Endothelial cell of umbilical vein (primary cell): ENCODE data around the gene TFDP1. TPM values are rescaled to one million over a fixed set of nuclear protein-coding genes. Genes with fewer than 3 reads are reported as not detected.

Source experiments
- BruUV-seq: library from RNA; stranded (reverse); fragments of 400-500 nt; replicated peaks from 2 replicates; lab custom pipeline; 2021; lab: Mats Ljungman, UMichigan
- CTCF ChIA-PET: fragments of 300-600, 350-600 bp; sonication (Branson Sonifier 250); formaldehyde crosslinking; loops from one replicate; lab custom pipeline; 2021; ENCODE audit warnings: antibody characterized with exemption, inconsistent platforms; lab: Charles Lee
- POLR2A ChIA-PET: fragments of 300-600, 350-600 bp; sonication (Branson Sonifier 250); formaldehyde crosslinking; loops from one replicate; lab custom pipeline; 2021; ENCODE audit warnings: antibody characterized with exemption, inconsistent platforms; lab: Charles Lee
- DNase-seq: peaks from one replicate; pipeline ENCODE4 v3.0.0-alpha.2; 2011; ENCODE audit warnings: low read depth, low spot score
- FAIRE-seq: peaks from 2 replicates; lab custom pipeline; 2011; peaks lifted over from hg19 to GRCh38; lab: Jason Lieb, UNC
- H2AFZ ChIP-seq: 2 replicates; pipeline ENCODE4 v1.6.0; 2012; ENCODE audit warnings: low read depth, low read length, control low read depth, inconsistent platforms
- H3K27ac ChIP-seq: 2 replicates; pipeline ENCODE4 v1.5.1; 2011; ENCODE audit warnings: low read depth, mild to moderate bottlenecking, control low read depth, low read length, moderate library complexity; ENCODE audit not compliant: insufficient read depth
- H3K27me3 ChIP-seq, 2 experiments: 2 replicates each; pipeline versions ENCODE4 v1.6.0 to v1.6.1; 2011; ENCODE audit warnings: low read length in 2 of 2, mixed read lengths in 1 of 2; ENCODE audit not compliant: control insufficient read depth in 2 of 2, insufficient read depth in 2 of 2
- H3K36me3 ChIP-seq, 2 experiments: 2 replicates in 1 of 2; 3 replicates in 1 of 2; pipeline ENCODE4 v1.5.1; 2011; ENCODE audit warnings: low read length in 2 of 2, mild to moderate bottlenecking in 1 of 2, moderate library complexity in 1 of 2; ENCODE audit not compliant: control insufficient read depth in 2 of 2, insufficient read depth in 2 of 2; ENCODE audit errors: extremely low read depth in 1 of 2
- H3K4me1 ChIP-seq: 3 replicates; pipeline ENCODE4 v1.5.1; 2011; ENCODE audit warnings: mild to moderate bottlenecking, low read length; ENCODE audit not compliant: control insufficient read depth, insufficient read depth; ENCODE audit errors: extremely low read depth
- H3K4me2 ChIP-seq: 2 replicates; pipeline ENCODE4 v1.6.1; 2011; ENCODE audit warnings: low read length, control low read depth, mixed read lengths; ENCODE audit not compliant: insufficient read depth
- H3K4me3 ChIP-seq, 3 experiments: fragments of 200-600 bp in 1 of 3; sonication (generic), shearing (Covaris generic) in 1 of 3; replicated peaks in 1 of 3; 2 replicates each; pipeline ENCODE4 v1.5.1; 2011 to 2016; ENCODE audit warnings: control low read depth in 3 of 3, low read length in 3 of 3, mild to moderate bottlenecking in 2 of 3, inconsistent platforms in 1 of 3, low read depth in 1 of 3, moderate library complexity in 1 of 3; ENCODE audit not compliant: insufficient read depth in 1 of 3
- H3K79me2 ChIP-seq: 2 replicates; pipeline ENCODE4 v1.6.0; 2012; ENCODE audit warnings: low read length, inconsistent platforms; ENCODE audit not compliant: control insufficient read depth, insufficient read depth
- H3K9ac ChIP-seq: replicated peaks from 2 replicates; pipeline ENCODE3; 2011; ENCODE audit warnings: low read length, control low read depth; ENCODE audit not compliant: insufficient read depth; ENCODE audit errors: extremely low read depth
- H3K9me1 ChIP-seq: replicated peaks from 3 replicates; pipeline ENCODE4 v1.6.0; 2011; ENCODE audit warnings: mild to moderate bottlenecking, low read length; ENCODE audit not compliant: control insufficient read depth, insufficient read depth; ENCODE audit errors: extremely low read depth
- H3K9me3 ChIP-seq: replicated peaks from 2 replicates; pipeline ENCODE4 v1.5.1; 2012; ENCODE audit warnings: low read length, inconsistent platforms; ENCODE audit not compliant: control insufficient read depth, insufficient read depth
- H4K20me1 ChIP-seq: replicated peaks from 2 replicates; pipeline ENCODE3; 2011; ENCODE audit warnings: mild to moderate bottlenecking, low read length; ENCODE audit not compliant: control insufficient read depth, insufficient read depth; ENCODE audit errors: extremely low read depth
- EZH2 ChIP-seq: IDR thresholded peaks from 2 replicates; pipeline ENCODE4 v1.6.1; 2012; ENCODE audit warnings: borderline replicate concordance, low read depth, mild to moderate bottlenecking, moderate library complexity, low read length, inconsistent platforms; ENCODE audit not compliant: severe bottlenecking
- GATA2 ChIP-seq: IDR thresholded peaks from 2 replicates; pipeline ENCODE4 v1.7.0; 2011; ENCODE audit warnings: low read depth, mild to moderate bottlenecking, moderate library complexity, mixed read lengths, low read length; ENCODE audit not compliant: insufficient read length, insufficient read depth
- JUN ChIP-seq: IDR thresholded peaks from 2 replicates; pipeline ENCODE4 v1.6.1; 2011; ENCODE audit warnings: borderline replicate concordance, low read depth; ENCODE audit not compliant: insufficient read length, insufficient read depth
- MYC ChIP-seq: IDR thresholded peaks from one replicate; pipeline ENCODE4 v1.6.1; 2011; ENCODE audit warnings: mild to moderate bottlenecking, low read depth, low read length
- POLR2AphosphoS5 ChIP-seq: IDR thresholded peaks from 2 replicates; pipeline ENCODE4 v1.6.1; 2012; ENCODE audit warnings: low read depth, mild to moderate bottlenecking, control low read depth, low read length, moderate library complexity; ENCODE audit not compliant: insufficient read depth
- dilution Hi-C: fragments of 300-500 bp; cut with MboI; formaldehyde crosslinking; loops from one replicate; pipeline ENCODE4 v1.15.0; 2019; ENCODE audit warnings: low sequenced_read_pairs; ENCODE audit not compliant: extremely low pct_ligation_motif_present
- intact Hi-C: fragments of 100-400 bp; cut with micrococcal nuclease; formaldehyde crosslinking; loops from one replicate; pipeline ENCODE4 v1.10.0; 2022
- polyA plus RNA-seq, 4 experiments: library from polyadenylated mRNA; depleted of rRNA in 3 of 4; stranded (reverse) in 3 of 4; unstranded in 1 of 4; fragments of >200 nt; gene quantifications; 2 replicates each; pipeline versions ENCODE4 v1.2.1 to v1.2.3, GENCODE V29; 2011 to 2012; ENCODE audit warnings: missing spikeins in 1 of 4
- total RNA-seq: library from RNA; stranded (reverse); gene quantifications from 2 replicates; pipeline ENCODE4 v1.2.3, GENCODE V29; 2021
- TF ChIP-seq, protein P1 (sequence below), 2 donors: IDR thresholded peaks; 1 replicate in 1 of 2; 2 replicates in 1 of 2; pipeline ENCODE4 v1.5.1; 2011; ENCODE audit warnings: low read length in 2 of 2, mild to moderate bottlenecking in 2 of 2, moderate library complexity in 2 of 2, control low read depth in 1 of 2, inconsistent platforms in 1 of 2, low read depth in 1 of 2; ENCODE audit not compliant: insufficient read depth in 1 of 2; ENCODE audit errors: extremely low read depth in 1 of 2
- TF ChIP-seq, protein P2 (sequence below): IDR thresholded peaks from 2 replicates; pipeline ENCODE4 v1.6.1; 2011; ENCODE audit not compliant: insufficient read depth, insufficient read length

TFDP1 gene
- total and polyA plus RNA-seq, 2 donors (not counting 3 experiments of a cell fraction or from before 2014, with no cell fraction given), result 64.3 to 137 TPM

DNA sequence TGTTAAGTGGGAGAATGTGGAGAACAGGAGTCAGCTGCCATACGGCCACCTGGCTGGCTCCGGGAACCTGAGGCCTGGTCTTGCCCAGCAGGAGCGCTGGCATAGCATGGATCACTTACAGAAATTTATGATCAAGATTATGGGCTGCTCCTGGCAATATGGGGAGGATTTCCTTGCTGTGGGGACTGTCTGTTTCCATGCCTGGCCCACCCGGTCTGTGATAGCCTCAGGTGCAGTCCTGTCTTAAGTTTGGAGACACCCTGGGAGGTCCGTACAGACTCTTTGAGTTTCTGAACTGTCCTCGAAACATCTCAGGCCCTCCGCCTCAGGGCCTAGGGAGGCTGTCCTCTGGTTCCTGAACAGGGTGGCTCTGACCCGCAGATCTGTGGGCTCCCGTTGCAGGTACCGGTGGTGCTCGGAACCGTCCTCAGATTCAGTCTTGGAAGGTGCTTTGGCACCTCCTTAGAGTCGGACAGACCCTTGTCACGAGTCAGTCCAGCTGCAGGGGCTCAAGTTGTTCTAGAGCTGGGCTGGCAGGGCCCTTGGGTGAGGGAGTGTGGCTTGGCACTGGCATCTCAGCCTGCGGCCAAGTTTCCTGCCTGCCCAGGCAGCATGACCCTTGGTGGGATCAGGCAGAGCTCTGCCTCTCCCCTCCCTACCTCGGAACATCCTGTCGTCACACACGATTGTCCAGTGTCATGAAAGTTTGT is 4.9 kb downstream of the TFDP1 start:
- intact Hi-C loops, result no loop called here
- ChIA-PET POLR2A (no interaction called here), CTCF (no interaction called here)
- Histone ChIP-seq H4K20me1 (no peaks in the 10 kb centered on the region), H3K9me3 (no peaks in the 10 kb centered on the region), H3K36me3 (peaks cover 3 to 8% of the 10 kb centered on the region in 2 experiments), H3K9ac (no peak overlapping the region), H3K27me3 (no peaks in the 10 kb centered on the region), H3K4me3 (no peak overlapping the region), H3K27ac (no peak overlapping the region), H3K9me1 (no peaks in the 10 kb centered on the region), H2AFZ (no peak overlapping the region), H3K79me2 (peaks cover 81% of the 10 kb centered on the region), H3K4me1 (peaks cover 7% of the 10 kb centered on the region), H3K4me2 (no peak overlapping the region)
- TF ChIP-seq, protein P1, sequence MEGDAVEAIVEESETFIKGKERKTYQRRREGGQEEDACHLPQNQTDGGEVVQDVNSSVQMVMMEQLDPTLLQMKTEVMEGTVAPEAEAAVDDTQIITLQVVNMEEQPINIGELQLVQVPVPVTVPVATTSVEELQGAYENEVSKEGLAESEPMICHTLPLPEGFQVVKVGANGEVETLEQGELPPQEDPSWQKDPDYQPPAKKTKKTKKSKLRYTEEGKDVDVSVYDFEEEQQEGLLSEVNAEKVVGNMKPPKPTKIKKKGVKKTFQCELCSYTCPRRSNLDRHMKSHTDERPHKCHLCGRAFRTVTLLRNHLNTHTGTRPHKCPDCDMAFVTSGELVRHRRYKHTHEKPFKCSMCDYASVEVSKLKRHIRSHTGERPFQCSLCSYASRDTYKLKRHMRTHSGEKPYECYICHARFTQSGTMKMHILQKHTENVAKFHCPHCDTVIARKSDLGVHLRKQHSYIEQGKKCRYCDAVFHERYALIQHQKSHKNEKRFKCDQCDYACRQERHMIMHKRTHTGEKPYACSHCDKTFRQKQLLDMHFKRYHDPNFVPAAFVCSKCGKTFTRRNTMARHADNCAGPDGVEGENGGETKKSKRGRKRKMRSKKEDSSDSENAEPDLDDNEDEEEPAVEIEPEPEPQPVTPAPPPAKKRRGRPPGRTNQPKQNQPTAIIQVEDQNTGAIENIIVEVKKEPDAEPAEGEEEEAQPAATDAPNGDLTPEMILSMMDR (IDR thresholded peaks at IDR 0.05; ENCODE audit: extremely low read depth in 1 of 2, insufficient read depth in 1 of 2, low read depth in 1 of 2, low read length in 2 of 2), result no peak
- TF ChIP-seq, protein P2, sequence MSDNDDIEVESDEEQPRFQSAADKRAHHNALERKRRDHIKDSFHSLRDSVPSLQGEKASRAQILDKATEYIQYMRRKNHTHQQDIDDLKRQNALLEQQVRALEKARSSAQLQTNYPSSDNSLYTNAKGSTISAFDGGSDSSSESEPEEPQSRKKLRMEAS, result no peak
- TF ChIP-seq GATA2 (no peak), JUN (no peak), EZH2 (no peak), POLR2AphosphoS5 (no peak), MYC (no peak)
- no peak for FAIRE-seq
- dilution Hi-C loops, result no loop called here
- no TSS peak for BruUV-seq
- DNase-seq, result no peak
